Ovary (tissue), 9 donors: ENCODE measurements around the gene TMBIM6. TPM values are rescaled to one million over a fixed set of nuclear protein-coding genes. Genes with fewer than 3 reads are reported as not detected.

Source experiments
- DNase-seq, 5 donors: peaks; one replicate each; pipeline ENCODE4 v3.0.0-alpha.2; 2019 to 2020
- H3K27ac ChIP-seq, 2 donors: fragments of 200-600 bp; one replicate each; pipeline versions ENCODE4 v1.5.1 to v1.8.0; 2019 to 2022
- H3K27me3 ChIP-seq: fragments of 200-600 bp; one replicate; pipeline ENCODE4 v1.8.0; 2022
- H3K36me3 ChIP-seq: fragments of 200-600 bp; sonication (generic); one replicate; pipeline ENCODE4 v1.5.1; 2019
- H3K4me1 ChIP-seq: one replicate; pipeline ENCODE4 v1.8.1; 2013; ENCODE audit warnings: mild to moderate bottlenecking, moderate library complexity; ENCODE audit not compliant: insufficient read depth
- H3K4me3 ChIP-seq: fragments of 200-600 bp; sonication (generic); one replicate; pipeline ENCODE4 v1.5.1; 2017
- H3K9me3 ChIP-seq, 2 donors: fragments of 200-600 bp in 1 of 2; sonication (generic) in 1 of 2; one replicate each; pipeline versions ENCODE4 v1.5.1 to v1.8.1; 2013 to 2019; ENCODE audit warnings: mild to moderate bottlenecking in 1 of 2, moderate library complexity in 1 of 2
- EP300 ChIP-seq: sonication (generic); formaldehyde crosslinking; IDR thresholded peaks from one replicate; pipeline ENCODE4 v1.6.1; 2017; ENCODE audit warnings: antibody characterized with exemption
- POLR2A ChIP-seq: fragments of 450-650 bp; IDR thresholded peaks from one replicate; pipeline ENCODE4 v1.6.1; 2017; ENCODE audit warnings: antibody characterized with exemption, mild to moderate bottlenecking, moderate library complexity
- WGBS, 3 donors: extraction: QIAGEN DNeasy Blood & Tissue Kit in 1 of 3; methylation state at CpG; one replicate each; pipeline versions ENCODE4 v1.1.5 to v1.1.7; 2013 to 2017; 5-methylcytosine and 5-hydroxymethylcytosine counted together
- intact Hi-C, 4 donors: fragments of 100-400 bp; cut with DNase I; formaldehyde crosslinking; loops; one replicate each; pipeline versions ENCODE4 v1.11.0 to v1.15.1; 2022 to 2023
- polyA plus RNA-seq, 2 donors: library from polyadenylated mRNA; stranded (reverse); fragments of 200-250 nt in 1 of 2; fragments of 350-450 nt in 1 of 2; fragmentation: Illumina TruSeq in 1 of 2; extraction: RNeasy Lipid Tissue Mini Kit (QIAGEN cat#74804) in 1 of 2; gene quantifications; one replicate each; pipeline ENCODE4 v1.2.3, GENCODE V29; 2013 to 2014
- total RNA-seq, 7 donors: library from RNA; depleted of rRNA in 2 of 7; stranded (reverse); fragments of >200 nt in 2 of 7; fragmentation: NEBNext Ultra II Directional in 3 of 7; extraction: Animal tissue kit (Norgen Biotek cat#: 25700) in 3 of 7; gene quantifications; one replicate each; pipeline versions ENCODE4 v1.1.0 to v1.2.4, GENCODE V29; 2016 to 2023
- TF ChIP-seq, protein P1 (sequence below), 3 donors: fragments of 450-650 bp in 2 of 3; fragments of 200-600 bp in 1 of 3; IDR thresholded peaks; one replicate each; pipeline versions ENCODE4 v1.5.1 to v1.8.0; 2016 to 2022; ENCODE audit warnings: antibody characterized with exemption in 3 of 3, mild to moderate bottlenecking in 1 of 3
- donor health status: DM: no; HTN: no; CAD: no; lungs with moderate emphysema.
- donor health status: DM: no; HTN: no; CAD: no.
- donor health status: Bipolar disorder and iron deficiency.
- donor health status: DM: yes; HTN: yes; CAD: no.
- donor health status: DM: no; HTN: no; CAD: no.
- donor health status: DM: yes; HTN: yes; CAD: no.

The TMBIM6 gene
- total and polyA plus RNA-seq, 9 donors: 203 to 677 (median 335) TPM

DNA sequence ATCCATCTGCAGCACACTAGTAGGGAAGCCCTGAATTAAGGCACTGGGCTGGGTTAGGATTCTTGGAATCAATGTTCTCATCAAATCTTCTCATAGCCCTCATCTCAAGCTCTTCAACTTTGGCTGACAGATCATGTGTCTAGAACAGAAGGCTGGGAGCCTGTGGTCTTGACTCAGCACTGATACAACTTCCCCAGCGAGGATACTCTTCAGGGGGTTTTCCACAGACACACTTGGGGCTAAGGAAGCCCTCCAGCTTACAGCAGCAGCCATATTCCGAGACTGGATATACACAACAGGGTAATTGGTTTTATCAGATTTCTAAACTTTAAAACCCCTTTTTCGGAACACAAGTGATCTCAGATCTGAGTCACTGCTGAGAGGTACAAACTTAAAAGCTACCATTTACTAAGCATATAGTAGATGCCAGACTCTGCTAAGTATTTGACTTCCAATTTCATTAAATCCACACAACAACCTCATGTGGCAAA lies 37.7 kb upstream of the TMBIM6 start:
- 78 to 92% (median 87%) methylated on average over 3 of the region's 3 CpGs for WGBS, 3 donors
- H3K4me1 ChIP-seq: peaks cover 18% of the 10 kb centered on the region
- no peak for DNase-seq

DNA sequence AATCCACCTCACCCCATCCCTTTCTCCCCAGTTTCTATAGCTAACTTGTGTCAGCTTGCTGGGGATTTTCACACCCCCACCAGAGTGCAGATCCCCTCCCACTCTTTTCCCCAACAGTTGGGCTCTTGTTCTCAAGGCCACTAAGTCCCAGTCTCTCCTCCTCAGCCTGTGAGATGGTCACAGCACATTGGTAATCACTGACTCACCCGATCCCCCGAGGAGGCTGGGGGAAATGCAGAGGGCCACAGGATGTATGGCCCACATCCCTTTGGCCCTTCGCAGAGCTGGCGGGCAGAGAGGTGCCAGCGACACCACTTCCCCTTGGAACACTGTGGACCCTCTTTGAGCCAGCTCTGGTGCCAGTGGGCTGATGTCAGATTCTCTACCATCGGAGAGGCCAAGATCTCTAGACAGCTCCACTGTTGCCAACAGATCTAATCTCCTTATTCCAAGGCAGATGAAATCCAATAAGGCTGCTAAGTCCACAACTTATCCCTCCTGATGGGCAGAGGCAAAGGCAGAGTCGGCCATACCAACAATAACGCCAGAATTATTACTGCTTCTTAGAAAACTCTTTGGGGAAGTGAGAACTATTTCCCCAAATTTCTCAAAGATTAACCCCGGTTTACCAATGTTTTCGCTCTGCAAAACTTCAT lies 35.8 kb upstream of the TMBIM6 start:
- no peaks in the 10 kb centered on the region for H3K36me3 ChIP-seq
- 28 to 40% (median 38%) methylated on average over 10 of the region's 10 CpGs for WGBS, 3 donors
- no peak for TF ChIP-seq POLR2A
- H3K27ac ChIP-seq: peak overlapping the region in 1 of 2 donors; percentile 97
- H3K27me3 ChIP-seq: no peaks in the 10 kb centered on the region
- H3K9me3 ChIP-seq: no peaks in the 10 kb centered on the region
- peaks cover 14% of the 10 kb centered on the region for H3K4me1 ChIP-seq
- DNase-seq: peak; percentile 18 to 53 (median 47)
- H3K4me3 ChIP-seq: peak overlapping the region; percentile 97
- intact Hi-C loops: loop anchor here (2.0 to 5.0 kb wide), 2 partner anchors 33 to 61 kb away; no protein-coding TSS in a partner anchor

More for the DNA sequence above, 37.7 kb upstream of the TMBIM6 start:
- Histone ChIP-seq H3K9me3 (no peaks in the 10 kb centered on the region), H3K27me3 (no peaks in the 10 kb centered on the region), H3K36me3 (no peaks in the 10 kb centered on the region), H3K4me3 (no peak overlapping the region), H3K27ac (no peak overlapping the region)
- TF ChIP-seq POLR2A (no peak), EP300 (no peak)
- TF ChIP-seq, protein P1, sequence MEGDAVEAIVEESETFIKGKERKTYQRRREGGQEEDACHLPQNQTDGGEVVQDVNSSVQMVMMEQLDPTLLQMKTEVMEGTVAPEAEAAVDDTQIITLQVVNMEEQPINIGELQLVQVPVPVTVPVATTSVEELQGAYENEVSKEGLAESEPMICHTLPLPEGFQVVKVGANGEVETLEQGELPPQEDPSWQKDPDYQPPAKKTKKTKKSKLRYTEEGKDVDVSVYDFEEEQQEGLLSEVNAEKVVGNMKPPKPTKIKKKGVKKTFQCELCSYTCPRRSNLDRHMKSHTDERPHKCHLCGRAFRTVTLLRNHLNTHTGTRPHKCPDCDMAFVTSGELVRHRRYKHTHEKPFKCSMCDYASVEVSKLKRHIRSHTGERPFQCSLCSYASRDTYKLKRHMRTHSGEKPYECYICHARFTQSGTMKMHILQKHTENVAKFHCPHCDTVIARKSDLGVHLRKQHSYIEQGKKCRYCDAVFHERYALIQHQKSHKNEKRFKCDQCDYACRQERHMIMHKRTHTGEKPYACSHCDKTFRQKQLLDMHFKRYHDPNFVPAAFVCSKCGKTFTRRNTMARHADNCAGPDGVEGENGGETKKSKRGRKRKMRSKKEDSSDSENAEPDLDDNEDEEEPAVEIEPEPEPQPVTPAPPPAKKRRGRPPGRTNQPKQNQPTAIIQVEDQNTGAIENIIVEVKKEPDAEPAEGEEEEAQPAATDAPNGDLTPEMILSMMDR (IDR thresholded peaks at IDR 0.05): no peak
- intact Hi-C loops: no loop called here

DNA sequence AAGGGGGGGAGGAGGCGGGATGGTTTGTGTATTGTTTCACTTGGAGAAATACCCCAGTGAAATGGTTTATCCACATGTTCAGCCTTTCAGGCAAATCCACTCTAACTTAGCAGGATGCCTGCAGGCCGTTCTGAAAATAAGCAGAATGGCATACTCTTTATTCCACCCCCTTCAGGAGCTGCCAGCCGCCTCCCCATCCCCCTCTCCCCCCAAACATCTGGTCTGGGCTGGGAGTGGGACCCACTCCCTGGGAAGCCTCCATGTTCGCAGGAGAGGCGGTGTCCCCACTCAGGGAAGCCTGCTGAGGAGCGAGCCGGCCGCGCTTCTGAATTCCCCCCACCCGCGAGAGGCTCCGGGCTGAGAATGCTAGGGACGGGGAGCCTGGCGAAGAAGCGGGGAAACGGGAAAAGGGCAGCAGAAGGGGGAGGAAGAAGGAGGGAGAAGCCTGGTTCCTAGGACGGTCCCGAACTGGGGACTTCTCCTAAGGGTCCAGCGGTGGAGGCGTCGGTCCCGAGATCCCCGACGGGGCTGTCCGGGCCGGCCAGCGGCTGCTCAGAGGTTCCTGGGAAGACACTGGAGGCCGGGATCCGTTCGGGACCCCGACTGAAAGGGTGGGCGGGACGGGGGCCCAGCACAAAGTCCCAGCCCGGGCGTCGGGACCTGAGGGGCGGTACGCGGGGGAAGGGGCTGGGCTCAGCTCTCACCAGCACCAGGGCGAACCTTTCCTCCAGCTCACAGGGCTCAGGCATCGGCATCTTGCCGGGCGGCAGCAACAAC lies 34.8 kb upstream of the TMBIM6 start:
- WGBS, 3 donors: 0 to 1% (median 1%) methylated on average over 27 to 43 of the region's 43 CpGs
- H3K27me3 ChIP-seq: no peaks in the 10 kb centered on the region
- H3K4me3 ChIP-seq: peak overlapping the region; percentile 97
- no peaks in the 10 kb centered on the region for H3K9me3 ChIP-seq
- TF ChIP-seq EP300 (no peak), POLR2A (no peak)
- TF ChIP-seq, protein P1 (IDR thresholded peaks at IDR 0.05): no peak
- peak; percentile 56 to 72 (median 65) for DNase-seq
- peaks cover 14% of the 10 kb centered on the region for H3K4me1 ChIP-seq
- intact Hi-C loops: loop anchor here (1.0 to 5.0 kb wide), 4 partner anchors 33 to 62 kb away; no protein-coding TSS in a partner anchor
- peak overlapping the region; percentile 82 to 97 for H3K27ac ChIP-seq
- H3K36me3 ChIP-seq: no peaks in the 10 kb centered on the region

DNA sequence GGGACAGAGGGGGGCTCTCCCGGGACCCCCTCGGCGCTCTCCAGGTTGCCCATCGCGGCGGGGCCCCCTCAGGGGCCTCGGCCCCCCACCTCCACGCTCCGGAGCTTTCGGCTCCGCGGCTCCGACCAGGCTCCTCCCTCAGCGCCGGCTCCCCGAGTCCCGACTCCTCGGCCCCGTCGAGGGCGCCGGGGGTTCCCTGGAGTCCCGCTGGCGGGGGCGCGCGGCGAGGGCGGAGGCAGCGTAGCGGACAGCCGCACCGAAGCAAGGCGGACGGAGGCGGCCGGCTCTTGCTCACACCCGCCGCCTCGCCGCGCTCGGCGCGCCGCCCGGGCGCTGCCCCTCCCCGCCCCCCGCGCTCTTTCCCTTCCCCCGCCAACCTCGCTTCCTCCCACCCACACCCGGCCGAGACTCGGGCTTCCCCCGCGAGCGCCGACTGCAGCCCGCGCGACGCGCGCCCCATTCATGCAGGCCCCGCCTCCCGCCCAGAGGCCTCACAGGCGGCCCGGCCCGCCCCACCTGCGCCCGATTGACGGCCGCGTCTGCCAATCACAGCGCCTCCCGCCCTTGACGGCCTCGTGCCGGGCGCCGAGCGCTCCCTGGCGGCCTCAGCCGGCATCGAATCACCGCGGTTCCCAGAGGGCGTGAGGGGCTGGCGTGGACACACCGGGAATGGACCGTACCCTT lies 34.1 kb upstream of the TMBIM6 start, which contains the start of gene FMNL3:
Gene FMNL3 (minus strand): TSS at position 278 of the 684 bp plus-strand sequence. CDS start 225 bp downstream, at position 53.
- TF ChIP-seq POLR2A (peak; percentile 65), EP300 (no peak)
- TF ChIP-seq, protein P1 (IDR thresholded peaks at IDR 0.05): peak; percentile 94 to 100 (median 100)
- peak within 1 kb of the TSS; percentile 97 for H3K4me3 ChIP-seq
- H3K27me3 ChIP-seq: no peaks in the 10 kb centered on the region
- H3K27ac ChIP-seq: peak within 1 kb of the TSS; percentile 82 to 97
- 0 to 1% (median 0%) methylated on average over 32 to 93 of the region's 93 CpGs for WGBS, 3 donors
- H3K9me3 ChIP-seq: no peaks in the 10 kb centered on the region
- H3K36me3 ChIP-seq: no peaks in the 10 kb centered on the region
- DNase-seq: peak; percentile 99 to 100 (median 99)
- intact Hi-C loops: loop anchor here (1.0 to 5.0 kb wide), 4 partner anchors 34 to 63 kb away; no protein-coding TSS in a partner anchor
- H3K4me1 ChIP-seq: peaks cover 14% of the 10 kb centered on the region
